GM23338 (cell line): ENCODE results near the gene SGPP1. TPM values are rescaled to one million over a fixed set of nuclear protein-coding genes. Genes with fewer than 3 reads are reported as not detected.

ENCODE experiments used
- ATAC-seq: fragments of 200-7000 bp; cut with Tn5 transposase; 3 replicates; pipeline ENCODE4 v1.9.1; 2020
- DNase-seq: peaks from one replicate; pipeline ENCODE4 v3.0.0-alpha.2; 2015; ENCODE audit warnings: low spot score
- H2AFZ ChIP-seq: fragments of 200-600 bp; sonication (generic); 2 replicates; pipeline ENCODE4 v1.8.0; 2016; ENCODE audit warnings: antibody characterized with exemption, mild to moderate bottlenecking, moderate library complexity
- H3F3A ChIP-seq: fragments of 200-600 bp; sonication (generic); replicated peaks from 2 replicates; pipeline ENCODE4 v1.8.0; 2017; ENCODE audit warnings: antibody characterized with exemption, mixed run types, low read depth
- H3K27ac ChIP-seq: fragments of 200-600 bp; sonication (generic); 2 replicates; pipeline ENCODE4 v1.6.1; 2016; ENCODE audit warnings: low read depth
- H3K27me3 ChIP-seq: fragments of 200-600 bp; sonication (generic); 2 replicates; pipeline ENCODE4 v1.8.0; 2016; ENCODE audit warnings: mild to moderate bottlenecking, mixed run types, moderate library complexity; ENCODE audit not compliant: insufficient read depth
- H3K36me3 ChIP-seq: fragments of 200-600 bp; sonication (generic); 2 replicates; pipeline ENCODE4 v1.8.0; 2016; ENCODE audit warnings: mild to moderate bottlenecking; ENCODE audit not compliant: insufficient read depth
- H3K4me1 ChIP-seq: fragments of 200-600 bp; sonication (generic); 2 replicates; pipeline ENCODE4 v1.8.0; 2016; ENCODE audit warnings: mild to moderate bottlenecking, moderate library complexity; ENCODE audit not compliant: insufficient read depth
- H3K4me2 ChIP-seq: fragments of 200-600 bp; sonication (generic); 2 replicates; pipeline ENCODE4 v1.7.1; 2017; ENCODE audit warnings: mixed run types
- H3K4me3 ChIP-seq: fragments of 200-600 bp; sonication (generic); 2 replicates; pipeline ENCODE4 v1.6.1; 2016; ENCODE audit warnings: mixed run types
- H3K79me2 ChIP-seq: fragments of 200-600 bp; sonication (generic); replicated peaks from 2 replicates; pipeline ENCODE4 v1.8.0; 2017; ENCODE audit warnings: mild to moderate bottlenecking; ENCODE audit not compliant: insufficient read depth
- H3K9me2 ChIP-seq: fragments of 200-600 bp; sonication (generic); 2 replicates; pipeline ENCODE4 v1.8.0; 2017; ENCODE audit not compliant: insufficient read depth
- H4K20me1 ChIP-seq: fragments of 200-600 bp; sonication (generic); replicated peaks from 2 replicates; pipeline ENCODE4 v1.8.0; 2017; ENCODE audit warnings: mild to moderate bottlenecking; ENCODE audit not compliant: insufficient read depth
- H3K27ac Mint-ChIP-seq: 2 replicates; pipeline ENCODE4 v1.8.0; 2020; ENCODE audit warnings: inconsistent platforms, mild to moderate bottlenecking, moderate library complexity, mixed read lengths
- H3K27me3 Mint-ChIP-seq: 3 replicates; pipeline ENCODE4 v1.8.0; 2022; ENCODE audit warnings: low read depth, mild to moderate bottlenecking, moderate library complexity, mixed read lengths, inconsistent platforms; ENCODE audit not compliant: insufficient read depth, poor library complexity
- H3K36me3 Mint-ChIP-seq: 3 replicates; pipeline ENCODE4 v1.8.0; 2021; ENCODE audit warnings: low read depth, mild to moderate bottlenecking, inconsistent platforms, moderate library complexity, mixed read lengths
- H3K4me1 Mint-ChIP-seq: 3 replicates; pipeline ENCODE4 v1.8.0; 2020; ENCODE audit warnings: mild to moderate bottlenecking, inconsistent platforms, mixed read lengths
- H3K4me3 Mint-ChIP-seq: 3 replicates; pipeline ENCODE4 v1.8.0; 2021; ENCODE audit warnings: moderate library complexity, mild to moderate bottlenecking, inconsistent platforms, mixed read lengths
- H3K9me3 Mint-ChIP-seq: 3 replicates; pipeline ENCODE4 v1.8.0; 2020; ENCODE audit warnings: moderate library complexity, mild to moderate bottlenecking, inconsistent platforms, mixed read lengths
- CREB1 ChIP-seq: fragments of 250-450 bp; sonication (Bioruptor Pico); IDR thresholded peaks from 2 replicates; pipeline ENCODE4 v1.5.0; 2020; ENCODE audit warnings: low read depth, mild to moderate bottlenecking, moderate library complexity
- EZH2phosphoT487 ChIP-seq: fragments of 200-600 bp; sonication (generic); IDR thresholded peaks from one replicate; pipeline ENCODE4 v1.8.1; 2018; ENCODE audit warnings: antibody characterized with exemption; ENCODE audit not compliant: unreplicated experiment
- NANOG ChIP-seq: IDR thresholded peaks from 2 replicates; pipeline ENCODE4 v1.6.1; 2016; ENCODE audit warnings: antibody characterized with exemption, borderline replicate concordance
- polyA plus RNA-seq: library from polyadenylated mRNA; unstranded; fragments of >200 nt; fragmentation: Nextera tagmentation; extraction: Ambion mirVana; gene quantifications from 2 replicates; pipeline ENCODE4 v1.2.1, GENCODE V29; 2016
- total RNA-seq: library from RNA; depleted of rRNA; stranded (reverse); fragments of >200 nt; shearing (Covaris generic); gene quantifications from 2 replicates; pipeline ENCODE4 v1.2.3, GENCODE V29; 2014
- TF ChIP-seq, protein P1 (sequence below): fragments of 250-450 bp; sonication (Bioruptor Pico); IDR thresholded peaks from 2 replicates; pipeline ENCODE4 v1.5.0; 2020; ENCODE audit warnings: mild to moderate bottlenecking, moderate library complexity
- TF ChIP-seq, protein P2 (sequence below), 2 experiments: fragments of 200-600 bp in 1 of 2; sonication (generic) in 1 of 2; conservative IDR thresholded peaks; 2 replicates each; pipeline versions ENCODE4 v1.5.1 to v1.6.1; 2016 to 2017; ENCODE audit warnings: antibody characterized with exemption in 2 of 2, low read depth in 2 of 2, mild to moderate bottlenecking in 2 of 2, moderate library complexity in 1 of 2

SGPP1 gene
- total and polyA plus RNA-seq, 2 experiments from 2014 or later, result 4.2 to 11.1 TPM

- TF ChIP-seq, protein P1, sequence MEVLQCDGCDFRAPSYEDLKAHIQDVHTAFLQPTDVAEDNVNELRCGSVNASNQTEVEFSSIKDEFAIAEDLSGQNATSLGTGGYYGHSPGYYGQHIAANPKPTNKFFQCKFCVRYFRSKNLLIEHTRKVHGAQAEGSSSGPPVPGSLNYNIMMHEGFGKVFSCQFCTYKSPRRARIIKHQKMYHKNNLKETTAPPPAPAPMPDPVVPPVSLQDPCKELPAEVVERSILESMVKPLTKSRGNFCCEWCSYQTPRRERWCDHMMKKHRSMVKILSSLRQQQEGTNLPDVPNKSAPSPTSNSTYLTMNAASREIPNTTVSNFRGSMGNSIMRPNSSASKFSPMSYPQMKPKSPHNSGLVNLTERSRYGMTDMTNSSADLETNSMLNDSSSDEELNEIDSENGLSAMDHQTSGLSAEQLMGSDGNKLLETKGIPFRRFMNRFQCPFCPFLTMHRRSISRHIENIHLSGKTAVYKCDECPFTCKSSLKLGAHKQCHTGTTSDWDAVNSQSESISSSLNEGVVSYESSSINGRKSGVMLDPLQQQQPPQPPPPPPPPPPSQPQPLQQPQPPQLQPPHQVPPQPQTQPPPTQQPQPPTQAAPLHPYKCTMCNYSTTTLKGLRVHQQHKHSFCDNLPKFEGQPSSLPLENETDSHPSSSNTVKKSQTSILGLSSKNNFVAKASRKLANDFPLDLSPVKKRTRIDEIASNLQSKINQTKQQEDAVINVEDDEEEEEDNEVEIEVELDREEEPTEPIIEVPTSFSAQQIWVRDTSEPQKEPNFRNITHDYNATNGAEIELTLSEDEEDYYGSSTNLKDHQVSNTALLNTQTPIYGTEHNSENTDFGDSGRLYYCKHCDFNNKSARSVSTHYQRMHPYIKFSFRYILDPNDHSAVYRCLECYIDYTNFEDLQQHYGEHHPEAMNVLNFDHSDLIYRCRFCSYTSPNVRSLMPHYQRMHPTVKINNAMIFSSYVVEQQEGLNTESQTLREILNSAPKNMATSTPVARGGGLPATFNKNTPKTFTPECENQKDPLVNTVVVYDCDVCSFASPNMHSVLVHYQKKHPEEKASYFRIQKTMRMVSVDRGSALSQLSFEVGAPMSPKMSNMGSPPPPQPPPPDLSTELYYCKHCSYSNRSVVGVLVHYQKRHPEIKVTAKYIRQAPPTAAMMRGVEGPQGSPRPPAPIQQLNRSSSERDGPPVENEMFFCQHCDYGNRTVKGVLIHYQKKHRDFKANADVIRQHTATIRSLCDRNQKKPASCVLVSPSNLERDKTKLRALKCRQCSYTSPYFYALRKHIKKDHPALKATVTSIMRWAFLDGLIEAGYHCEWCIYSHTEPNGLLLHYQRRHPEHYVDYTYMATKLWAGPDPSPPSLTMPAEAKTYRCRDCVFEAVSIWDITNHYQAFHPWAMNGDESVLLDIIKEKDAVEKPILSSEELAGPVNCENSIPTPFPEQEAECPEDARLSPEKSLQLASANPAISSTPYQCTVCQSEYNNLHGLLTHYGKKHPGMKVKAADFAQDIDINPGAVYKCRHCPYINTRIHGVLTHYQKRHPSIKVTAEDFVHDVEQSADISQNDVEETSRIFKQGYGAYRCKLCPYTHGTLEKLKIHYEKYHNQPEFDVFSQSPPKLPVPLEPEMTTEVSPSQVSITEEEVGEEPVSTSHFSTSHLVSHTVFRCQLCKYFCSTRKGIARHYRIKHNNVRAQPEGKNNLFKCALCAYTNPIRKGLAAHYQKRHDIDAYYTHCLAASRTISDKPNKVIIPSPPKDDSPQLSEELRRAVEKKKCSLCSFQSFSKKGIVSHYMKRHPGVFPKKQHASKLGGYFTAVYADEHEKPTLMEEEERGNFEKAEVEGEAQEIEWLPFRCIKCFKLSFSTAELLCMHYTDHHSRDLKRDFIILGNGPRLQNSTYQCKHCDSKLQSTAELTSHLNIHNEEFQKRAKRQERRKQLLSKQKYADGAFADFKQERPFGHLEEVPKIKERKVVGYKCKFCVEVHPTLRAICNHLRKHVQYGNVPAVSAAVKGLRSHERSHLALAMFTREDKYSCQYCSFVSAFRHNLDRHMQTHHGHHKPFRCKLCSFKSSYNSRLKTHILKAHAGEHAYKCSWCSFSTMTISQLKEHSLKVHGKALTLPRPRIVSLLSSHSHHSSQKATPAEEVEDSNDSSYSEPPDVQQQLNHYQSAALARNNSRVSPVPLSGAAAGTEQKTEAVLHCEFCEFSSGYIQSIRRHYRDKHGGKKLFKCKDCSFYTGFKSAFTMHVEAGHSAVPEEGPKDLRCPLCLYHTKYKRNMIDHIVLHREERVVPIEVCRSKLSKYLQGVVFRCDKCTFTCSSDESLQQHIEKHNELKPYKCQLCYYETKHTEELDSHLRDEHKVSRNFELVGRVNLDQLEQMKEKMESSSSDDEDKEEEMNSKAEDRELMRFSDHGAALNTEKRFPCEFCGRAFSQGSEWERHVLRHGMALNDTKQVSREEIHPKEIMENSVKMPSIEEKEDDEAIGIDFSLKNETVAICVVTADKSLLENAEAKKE (CRISPR knock-in tag), result no peak
These were observed 77.5 kb downstream of the SGPP1 start (continued) for GRCh38 chr14:63650256-63650952.

DNA sequence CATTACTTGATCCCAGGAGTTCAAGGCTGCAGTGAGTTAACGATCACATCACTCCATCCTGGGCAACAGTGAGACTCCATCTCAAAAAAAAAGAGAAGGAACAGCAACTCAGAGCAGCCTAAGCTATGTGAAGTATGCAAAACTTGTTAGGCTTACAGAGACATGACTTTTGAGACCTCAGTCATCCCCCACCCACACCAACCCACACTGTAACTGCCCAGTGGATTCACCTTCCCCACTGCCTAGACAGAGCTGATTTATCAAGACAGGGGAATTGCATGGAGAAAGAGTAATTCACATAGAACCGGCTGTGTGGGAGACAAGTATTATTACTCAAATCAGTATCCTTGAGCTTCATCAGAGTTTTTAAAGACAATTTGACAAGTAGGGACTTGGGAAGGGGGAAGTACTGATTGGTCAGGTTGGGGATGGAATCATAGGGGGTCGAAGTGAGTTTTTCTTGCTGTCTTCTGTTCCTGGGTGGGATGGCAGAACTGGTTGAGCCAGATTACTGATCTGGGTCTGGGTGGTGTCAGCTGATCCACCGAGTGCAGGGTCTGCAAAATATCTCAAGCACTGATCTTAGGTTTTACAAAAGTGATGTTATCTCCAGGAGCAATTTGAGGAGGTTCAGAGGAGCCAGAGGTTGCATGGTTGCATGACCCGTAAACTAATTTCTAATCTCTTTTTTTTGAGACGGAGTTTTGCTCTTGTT, 80.0 kb downstream of the SGPP1 start:
- Histone ChIP-seq H3K79me2 (no peaks in the 10 kb centered on the region), H3F3A (no peaks in the 10 kb centered on the region), H3K4me2 (no peak overlapping the region), H3K4me1 (no peaks in the 10 kb centered on the region), H3K27me3 (no peaks in the 10 kb centered on the region), H3K4me3 (no peak overlapping the region), H3K27ac (no peak overlapping the region), H3K36me3 (no peaks in the 10 kb centered on the region), H4K20me1 (no peaks in the 10 kb centered on the region), H2AFZ (no peak overlapping the region), H3K9me2 (no peaks in the 10 kb centered on the region)
- ATAC-seq, result peak; percentile 36; the same call in 1 of the 3 replicates
- H3K27me3 Mint-ChIP-seq, result peaks cover 1% of the 10 kb centered on the region
- peaks cover 6% of the 10 kb centered on the region; the same call in 2 of the 3 replicates for H3K4me1 Mint-ChIP-seq
- peak; percentile 16 for DNase-seq
- H3K27ac Mint-ChIP-seq, result peak overlapping the region; percentile 81; the same call in 1 of the 2 replicates
- H3K9me3 Mint-ChIP-seq, result no peaks in the 10 kb centered on the region
- no peak overlapping the region for H3K4me3 Mint-ChIP-seq
- H3K36me3 Mint-ChIP-seq, result no peaks in the 10 kb centered on the region
- TF ChIP-seq, protein P1 (CRISPR knock-in tag), result no peak
- no peak for TF ChIP-seq CREB1 (CRISPR knock-in tag)
- TF ChIP-seq, protein P2, sequence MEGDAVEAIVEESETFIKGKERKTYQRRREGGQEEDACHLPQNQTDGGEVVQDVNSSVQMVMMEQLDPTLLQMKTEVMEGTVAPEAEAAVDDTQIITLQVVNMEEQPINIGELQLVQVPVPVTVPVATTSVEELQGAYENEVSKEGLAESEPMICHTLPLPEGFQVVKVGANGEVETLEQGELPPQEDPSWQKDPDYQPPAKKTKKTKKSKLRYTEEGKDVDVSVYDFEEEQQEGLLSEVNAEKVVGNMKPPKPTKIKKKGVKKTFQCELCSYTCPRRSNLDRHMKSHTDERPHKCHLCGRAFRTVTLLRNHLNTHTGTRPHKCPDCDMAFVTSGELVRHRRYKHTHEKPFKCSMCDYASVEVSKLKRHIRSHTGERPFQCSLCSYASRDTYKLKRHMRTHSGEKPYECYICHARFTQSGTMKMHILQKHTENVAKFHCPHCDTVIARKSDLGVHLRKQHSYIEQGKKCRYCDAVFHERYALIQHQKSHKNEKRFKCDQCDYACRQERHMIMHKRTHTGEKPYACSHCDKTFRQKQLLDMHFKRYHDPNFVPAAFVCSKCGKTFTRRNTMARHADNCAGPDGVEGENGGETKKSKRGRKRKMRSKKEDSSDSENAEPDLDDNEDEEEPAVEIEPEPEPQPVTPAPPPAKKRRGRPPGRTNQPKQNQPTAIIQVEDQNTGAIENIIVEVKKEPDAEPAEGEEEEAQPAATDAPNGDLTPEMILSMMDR (conservative IDR thresholded peaks at IDR 0.05; ENCODE audit: low read depth in 2 of 2), result no peak
- TF ChIP-seq EZH2phosphoT487, result no peak
- TF ChIP-seq NANOG, result no peak
